A549 (cell line): ENCODE data around the gene EEFSEC.

Experiments used
- CTCF ChIP-seq: fragments of >200 bp; sonication (Bioruptor Twin); formaldehyde crosslinking; IDR thresholded peaks from 3 replicates; pipeline ENCODE4 v1.5.1; 2016
- EP300 ChIP-seq, 2 experiments: fragments of >200 bp; sonication (Bioruptor Twin); formaldehyde crosslinking; IDR thresholded peaks; 2 replicates in 1 of 2; 3 replicates in 1 of 2; pipeline ENCODE4 v1.6.1; 2016 to 2017
- JUNB ChIP-seq: fragments of >200 bp; sonication (Bioruptor Twin); formaldehyde crosslinking; IDR thresholded peaks from 2 replicates; pipeline ENCODE4 v1.6.1; 2016
- MAX ChIP-seq: IDR thresholded peaks from 2 replicates; pipeline ENCODE4 v1.6.1; 2012
- PBX3 ChIP-seq: IDR thresholded peaks from 2 replicates; pipeline ENCODE4 v1.6.1; 2012
- POLR2A ChIP-seq: IDR thresholded peaks from 2 replicates; pipeline ENCODE4 v1.6.1; 2012; ENCODE audit warnings: mild to moderate bottlenecking, low read length
- RAD21 ChIP-seq, 2 experiments: fragments of >200 bp in 1 of 2; sonication (Bioruptor Twin) in 1 of 2; formaldehyde crosslinking in 1 of 2; IDR thresholded peaks in 1 of 2; conservative IDR thresholded peaks in 1 of 2; 2 replicates in 1 of 2; 3 replicates in 1 of 2; pipeline ENCODE4 v1.6.1; 2012 to 2018; ENCODE audit warnings: inconsistent platforms in 1 of 2
- RARB ChIP-seq: fragments of 250-450 bp; sonication (Bioruptor Pico); IDR thresholded peaks from 2 replicates; pipeline ENCODE4 v1.8.0; 2021; ENCODE audit warnings: mild to moderate bottlenecking, moderate library complexity
- REST ChIP-seq: fragments of 200-600 bp; sonication (generic); IDR thresholded peaks from 2 replicates; pipeline ENCODE4 v1.6.1; 2016; ENCODE audit warnings: antibody characterized with exemption, mild to moderate bottlenecking, moderate library complexity

- TF ChIP-seq EP300 (IDR thresholded peaks at IDR 0.05): no peak
- no peak for TF ChIP-seq PBX3
- no peak for TF ChIP-seq JUNB
- no peak for TF ChIP-seq POLR2A
- no peak for TF ChIP-seq RAD21 (conservative IDR thresholded peaks at IDR 0.05 in 1 of 2, IDR thresholded peaks at IDR 0.05 in 1 of 2)
- TF ChIP-seq CTCF: no peak
- TF ChIP-seq RARB: no peak
- no peak for TF ChIP-seq REST
- TF ChIP-seq MAX: no peak
Observed at GRCh38 chr3:128360705-128361271, 207.5 kb downstream of the EEFSEC start.
